Activated CD4-positive, alpha-beta T cell treated with anti-CD3 and anti-CD28 coated beads, Interleukin-2, amount 50 U/mL, for 16 hours (primary cell): ENCODE data around the gene NUAK1.

Source experiments
- DNase-seq: peaks from one replicate; pipeline ENCODE4 v3.0.0-alpha.2; 2020

NUAK1 gene

GRCh38 chr12:106080041-106080790 lies 58.5 kb downstream of the NUAK1 start:
- no peak for DNase-seq

- no peak for DNase-seq
Observed at GRCh38 chr12:106079148-106079738, 59.5 kb downstream of the NUAK1 start.

GRCh38 chr12:106078358-106079010 lies 60.3 kb downstream of the NUAK1 start:
- DNase-seq: no peak

- DNase-seq: no peak
Observed at GRCh38 chr12:106074706-106075392, 63.9 kb downstream of the NUAK1 start.

- DNase-seq: peak; percentile 5
Observed at GRCh38 chr12:106074361-106074705, 64.4 kb downstream of the NUAK1 start.

GRCh38 chr12:106073179-106073578 lies 65.6 kb downstream of the NUAK1 start:
- peak; percentile 50 for DNase-seq

GRCh38 chr12:106072751-106073150 lies 66.0 kb downstream of the NUAK1 start:
- no peak for DNase-seq

GRCh38 chr12:106071686-106072085 lies 67.1 kb downstream of the NUAK1 start:
- DNase-seq: no peak

- DNase-seq: no peak
Observed at GRCh38 chr12:106070611-106071010, 68.1 kb downstream of the NUAK1 start.

- no peak for DNase-seq
Observed at GRCh38 chr12:106070147-106070546, 68.6 kb downstream of the NUAK1 start.

- no peak for DNase-seq
Observed at GRCh38 chr12:106068296-106068695, 70.5 kb downstream of the NUAK1 start.

GRCh38 chr12:106067606-106068205 lies 71.0 kb downstream of the NUAK1 start:
- DNase-seq: no peak

GRCh38 chr12:106066726-106067325 lies 71.9 kb downstream of the NUAK1 start:
- no peak for DNase-seq

GRCh38 chr12:106066051-106066705 lies 72.6 kb downstream of the NUAK1 start:
- DNase-seq: no peak

- DNase-seq: no peak
Observed at GRCh38 chr12:106065506-106065905, 73.2 kb downstream of the NUAK1 start.

- no peak for DNase-seq
Observed at GRCh38 chr12:106064721-106065021, 74.1 kb downstream of the NUAK1 start.

- no peak for DNase-seq
Observed at GRCh38 chr12:106063826-106064720, 74.7 kb downstream of the NUAK1 start.

GRCh38 chr12:106062693-106063092 lies 76.1 kb downstream of the NUAK1 start:
- no peak for DNase-seq

GRCh38 chr12:106058256-106059182 lies 80.2 kb downstream of the NUAK1 start:
- no peak for DNase-seq

GRCh38 chr12:106054049-106054448 lies 84.7 kb downstream of the NUAK1 start:
- DNase-seq: no peak
